ENCODE results near the gene RNASEH1.

GRCh38 chr2:3601561-3602271 is 43.6 kb upstream of the RNASEH1 start:
- TF ChIP-seq POLR2AphosphoS5 (IDR thresholded peaks at IDR 0.05) (no peak), EP300 (IDR thresholded peaks at IDR 0.05) (no peak), POLR2A (IDR thresholded peaks at IDR 0.05) (no peak)
- TF ChIP-seq, protein P1, sequence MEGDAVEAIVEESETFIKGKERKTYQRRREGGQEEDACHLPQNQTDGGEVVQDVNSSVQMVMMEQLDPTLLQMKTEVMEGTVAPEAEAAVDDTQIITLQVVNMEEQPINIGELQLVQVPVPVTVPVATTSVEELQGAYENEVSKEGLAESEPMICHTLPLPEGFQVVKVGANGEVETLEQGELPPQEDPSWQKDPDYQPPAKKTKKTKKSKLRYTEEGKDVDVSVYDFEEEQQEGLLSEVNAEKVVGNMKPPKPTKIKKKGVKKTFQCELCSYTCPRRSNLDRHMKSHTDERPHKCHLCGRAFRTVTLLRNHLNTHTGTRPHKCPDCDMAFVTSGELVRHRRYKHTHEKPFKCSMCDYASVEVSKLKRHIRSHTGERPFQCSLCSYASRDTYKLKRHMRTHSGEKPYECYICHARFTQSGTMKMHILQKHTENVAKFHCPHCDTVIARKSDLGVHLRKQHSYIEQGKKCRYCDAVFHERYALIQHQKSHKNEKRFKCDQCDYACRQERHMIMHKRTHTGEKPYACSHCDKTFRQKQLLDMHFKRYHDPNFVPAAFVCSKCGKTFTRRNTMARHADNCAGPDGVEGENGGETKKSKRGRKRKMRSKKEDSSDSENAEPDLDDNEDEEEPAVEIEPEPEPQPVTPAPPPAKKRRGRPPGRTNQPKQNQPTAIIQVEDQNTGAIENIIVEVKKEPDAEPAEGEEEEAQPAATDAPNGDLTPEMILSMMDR (IDR thresholded peaks at IDR 0.05) = no peak
